DND-41 (cell line): ENCODE measurements around the gene SLX4IP.

Source experiments
- ATAC-seq: fragments of 200-7000 bp; cut with Tn5 transposase; 3 replicates; pipeline ENCODE4 v1.9.1; 2021; ENCODE audit warnings: low read depth; ENCODE audit not compliant: insufficient read depth
- DNase-seq: peaks from one replicate; pipeline ENCODE4 v3.0.0-alpha.2; 2020
- H2AFZ ChIP-seq: 2 replicates; pipeline ENCODE4 v1.6.0; 2012; ENCODE audit warnings: low read depth, low read length
- H3K27ac ChIP-seq: 2 replicates; pipeline ENCODE4 v1.5.1; 2012; ENCODE audit warnings: low read length, inconsistent platforms
- H3K27me3 ChIP-seq: fragments of 200-600 bp; sonication (generic); 2 replicates; pipeline ENCODE4 v1.6.0; 2012; ENCODE audit warnings: low read length, mild to moderate bottlenecking, inconsistent platforms; ENCODE audit not compliant: insufficient read depth, poor library complexity
- H3K36me3 ChIP-seq: 2 replicates; pipeline ENCODE4 v1.5.1; 2012; ENCODE audit warnings: low read length, inconsistent platforms; ENCODE audit not compliant: insufficient read depth
- H3K4me1 ChIP-seq: 2 replicates; pipeline ENCODE4 v1.5.1; 2012; ENCODE audit warnings: mild to moderate bottlenecking, low read length; ENCODE audit not compliant: insufficient read depth
- H3K4me2 ChIP-seq: 2 replicates; pipeline ENCODE4 v1.6.0; 2012; ENCODE audit warnings: mild to moderate bottlenecking, moderate library complexity, low read length, inconsistent platforms; ENCODE audit not compliant: insufficient read depth
- H3K4me3 ChIP-seq, 2 experiments: fragments of 200-600 bp in 1 of 2; shearing (Covaris generic) in 1 of 2; 2 replicates each; pipeline ENCODE4 v1.5.1; 2012 to 2016; ENCODE audit warnings: inconsistent platforms in 2 of 2, low read length in 2 of 2, mild to moderate bottlenecking in 2 of 2, low read depth in 1 of 2, moderate library complexity in 1 of 2
- H3K79me2 ChIP-seq: 2 replicates; pipeline ENCODE4 v1.6.0; 2012; ENCODE audit warnings: low read length, inconsistent platforms; ENCODE audit not compliant: insufficient read depth
- H3K9ac ChIP-seq: 2 replicates; pipeline ENCODE4 v1.6.0; 2012; ENCODE audit warnings: low read depth, mild to moderate bottlenecking, inconsistent platforms, low read length, moderate library complexity
- H3K9me3 ChIP-seq: 2 replicates; pipeline ENCODE4 v1.5.1; 2012; ENCODE audit warnings: low read length, moderate library complexity, mild to moderate bottlenecking, inconsistent platforms; ENCODE audit not compliant: insufficient read depth, severe bottlenecking
- H4K20me1 ChIP-seq: 2 replicates; pipeline ENCODE4 v1.6.0; 2012; ENCODE audit warnings: low read length; ENCODE audit not compliant: insufficient read depth
- CTCF ChIP-seq: IDR thresholded peaks from 2 replicates; pipeline ENCODE4 v1.5.1; 2012; ENCODE audit warnings: borderline replicate concordance, low read length, moderate library complexity, mild to moderate bottlenecking; ENCODE audit not compliant: poor library complexity, severe bottlenecking; ENCODE audit errors: extremely low read depth
- EZH2 ChIP-seq: IDR thresholded peaks from 3 replicates; pipeline ENCODE4 v1.6.1; 2012; ENCODE audit warnings: borderline replicate concordance, low read depth, mild to moderate bottlenecking, moderate library complexity, low read length, inconsistent platforms; ENCODE audit not compliant: severe bottlenecking

SLX4IP gene

GRCh38 chr20:10554285-10554684 lies 119.2 kb downstream of the SLX4IP start:
- Histone ChIP-seq H3K4me3 (no peak overlapping the region), H3K27ac (no peak overlapping the region), H4K20me1 (peaks cover 29% of the 10 kb centered on the region), H3K9me3 (no peaks in the 10 kb centered on the region), H3K9ac (no peak overlapping the region), H3K79me2 (peaks cover 15% of the 10 kb centered on the region), H3K36me3 (peaks cover 9% of the 10 kb centered on the region; the same call in 1 of the 2 replicates), H3K4me1 (peaks cover 4% of the 10 kb centered on the region; the same call in 1 of the 2 replicates), H3K27me3 (no peaks in the 10 kb centered on the region), H2AFZ (no peak overlapping the region), H3K4me2 (no peak overlapping the region)
- no peak for DNase-seq
- no peak for ATAC-seq
- TF ChIP-seq CTCF (no peak), EZH2 (no peak)

GRCh38 chr20:10555393-10555792 lies 120.3 kb downstream of the SLX4IP start:
- Histone ChIP-seq H3K36me3 (peaks cover 12% of the 10 kb centered on the region; the same call in 1 of the 2 replicates), H3K27ac (no peak overlapping the region), H3K4me2 (no peak overlapping the region), H3K79me2 (peaks cover 6% of the 10 kb centered on the region), H4K20me1 (peaks cover 21% of the 10 kb centered on the region), H3K27me3 (no peaks in the 10 kb centered on the region), H3K9ac (no peak overlapping the region), H3K9me3 (no peaks in the 10 kb centered on the region), H3K4me3 (no peak overlapping the region), H2AFZ (no peak overlapping the region), H3K4me1 (peaks cover 4% of the 10 kb centered on the region; the same call in 1 of the 2 replicates)
- ATAC-seq, result no peak
- no peak for DNase-seq
- TF ChIP-seq CTCF (no peak), EZH2 (no peak)

GRCh38 chr20:10555865-10556308 lies 120.8 kb downstream of the SLX4IP start:
- Histone ChIP-seq H3K27me3 (no peaks in the 10 kb centered on the region), H3K27ac (no peak overlapping the region), H3K4me3 (no peak overlapping the region), H2AFZ (no peak overlapping the region), H3K4me1 (peaks cover 4% of the 10 kb centered on the region; the same call in 1 of the 2 replicates), H3K9me3 (no peaks in the 10 kb centered on the region), H3K36me3 (peaks cover 12% of the 10 kb centered on the region; the same call in 1 of the 2 replicates), H4K20me1 (peaks cover 17% of the 10 kb centered on the region), H3K4me2 (no peak overlapping the region), H3K79me2 (peaks cover 6% of the 10 kb centered on the region), H3K9ac (no peak overlapping the region)
- no peak for DNase-seq
- ATAC-seq, result no peak
- TF ChIP-seq EZH2 (no peak), CTCF (no peak)
